Type B pancreatic cell (in vitro differentiated cells): ENCODE results near the gene CNTNAP2. TPM values are rescaled to one million over a fixed set of nuclear protein-coding genes. Genes with fewer than 3 reads are reported as not detected.

Experiments used
- DNase-seq: peaks from one replicate; pipeline ENCODE4 v3.0.0; 2021; ENCODE audit warnings: mixed read lengths; ENCODE audit not compliant: unreplicated experiment; ENCODE audit errors: extremely low spot score
- H3K27ac Mint-ChIP-seq: 2 replicates; pipeline ENCODE4 v1.8.0; 2021; ENCODE audit warnings: mild to moderate bottlenecking, mixed read lengths
- H3K27me3 Mint-ChIP-seq: 2 replicates; pipeline ENCODE4 v1.8.0; 2021; ENCODE audit warnings: mixed read lengths
- H3K36me3 Mint-ChIP-seq: 2 replicates; pipeline ENCODE4 v1.8.0; 2021; ENCODE audit warnings: mixed read lengths
- H3K4me1 Mint-ChIP-seq: one replicate; pipeline ENCODE4 v1.8.0; 2021; ENCODE audit warnings: mixed read lengths; ENCODE audit not compliant: unreplicated experiment
- H3K4me3 Mint-ChIP-seq: 2 replicates; pipeline ENCODE4 v1.8.0; 2021; ENCODE audit warnings: mild to moderate bottlenecking, mixed read lengths
- H3K9me3 Mint-ChIP-seq: 2 replicates; pipeline ENCODE4 v1.8.0; 2021; ENCODE audit warnings: mixed read lengths
- total RNA-seq: library from RNA; stranded (reverse); gene quantifications from 2 replicates; pipeline ENCODE4 v1.2.1, GENCODE V29; 2021; ENCODE audit warnings: low replicate concordance
- TF ChIP-seq, protein P1 (sequence below): fragments of 200-600 bp; sonication (generic); conservative IDR thresholded peaks from 2 replicates; pipeline ENCODE4 v1.5.0; 2021; ENCODE audit warnings: antibody characterized with exemption, mild to moderate bottlenecking

The CNTNAP2 gene
- total RNA-seq, 1 donor from 2014 or later, result 26.8 TPM

DNA sequence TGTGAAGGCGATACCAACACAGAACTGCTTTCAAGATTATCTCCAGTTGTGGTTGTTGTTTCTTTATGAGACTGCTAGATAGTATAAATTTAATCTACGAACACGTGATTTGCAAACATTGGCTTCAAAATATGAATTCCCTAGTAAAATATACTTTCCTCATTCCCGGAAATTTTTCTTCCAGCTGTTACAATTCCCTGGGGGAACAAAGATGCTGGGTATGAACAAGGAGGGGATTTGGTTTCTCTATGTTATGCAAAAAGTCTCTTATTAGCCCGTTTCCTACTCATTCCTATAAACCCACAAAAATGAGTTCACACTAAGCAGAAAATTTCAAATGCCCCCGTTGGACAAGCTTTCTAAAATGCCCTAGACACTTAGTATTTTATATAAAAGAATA lies 928.3 kb downstream of the CNTNAP2 start:
- no peak for DNase-seq
- H3K4me3 Mint-ChIP-seq, result no peak overlapping the region
- TF ChIP-seq, protein P1, sequence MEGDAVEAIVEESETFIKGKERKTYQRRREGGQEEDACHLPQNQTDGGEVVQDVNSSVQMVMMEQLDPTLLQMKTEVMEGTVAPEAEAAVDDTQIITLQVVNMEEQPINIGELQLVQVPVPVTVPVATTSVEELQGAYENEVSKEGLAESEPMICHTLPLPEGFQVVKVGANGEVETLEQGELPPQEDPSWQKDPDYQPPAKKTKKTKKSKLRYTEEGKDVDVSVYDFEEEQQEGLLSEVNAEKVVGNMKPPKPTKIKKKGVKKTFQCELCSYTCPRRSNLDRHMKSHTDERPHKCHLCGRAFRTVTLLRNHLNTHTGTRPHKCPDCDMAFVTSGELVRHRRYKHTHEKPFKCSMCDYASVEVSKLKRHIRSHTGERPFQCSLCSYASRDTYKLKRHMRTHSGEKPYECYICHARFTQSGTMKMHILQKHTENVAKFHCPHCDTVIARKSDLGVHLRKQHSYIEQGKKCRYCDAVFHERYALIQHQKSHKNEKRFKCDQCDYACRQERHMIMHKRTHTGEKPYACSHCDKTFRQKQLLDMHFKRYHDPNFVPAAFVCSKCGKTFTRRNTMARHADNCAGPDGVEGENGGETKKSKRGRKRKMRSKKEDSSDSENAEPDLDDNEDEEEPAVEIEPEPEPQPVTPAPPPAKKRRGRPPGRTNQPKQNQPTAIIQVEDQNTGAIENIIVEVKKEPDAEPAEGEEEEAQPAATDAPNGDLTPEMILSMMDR, result no peak
- H3K27ac Mint-ChIP-seq, result no peak overlapping the region
- no peaks in the 10 kb centered on the region for H3K27me3 Mint-ChIP-seq
- no peaks in the 10 kb centered on the region for H3K9me3 Mint-ChIP-seq
- H3K36me3 Mint-ChIP-seq, result no peaks in the 10 kb centered on the region
- no peaks in the 10 kb centered on the region for H3K4me1 Mint-ChIP-seq

DNA sequence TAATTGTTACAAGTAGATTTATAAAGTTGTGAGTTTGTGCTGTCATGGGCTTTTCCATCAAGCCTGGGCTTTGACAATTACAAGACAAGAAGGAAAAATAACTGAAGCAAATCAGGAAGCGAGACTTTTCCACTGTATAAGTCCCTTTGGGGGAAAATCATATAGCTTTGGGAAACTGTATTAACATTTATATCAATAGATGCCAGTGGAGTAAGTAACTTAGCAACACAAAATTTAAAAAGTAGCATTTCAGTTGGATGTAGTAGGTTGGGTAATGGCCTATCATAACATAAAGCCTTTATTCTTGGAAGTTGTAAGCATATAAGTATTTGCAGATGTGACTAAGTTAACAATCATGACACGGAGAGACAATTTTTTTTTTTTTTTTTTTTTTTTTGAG lies 931.1 kb downstream of the CNTNAP2 start:
- no peaks in the 10 kb centered on the region for H3K9me3 Mint-ChIP-seq
- no peaks in the 10 kb centered on the region for H3K36me3 Mint-ChIP-seq
- no peaks in the 10 kb centered on the region for H3K4me1 Mint-ChIP-seq
- H3K27me3 Mint-ChIP-seq, result no peaks in the 10 kb centered on the region
- no peak for DNase-seq
- TF ChIP-seq, protein P1, result no peak
- H3K4me3 Mint-ChIP-seq, result no peak overlapping the region
- H3K27ac Mint-ChIP-seq, result no peak overlapping the region

DNA sequence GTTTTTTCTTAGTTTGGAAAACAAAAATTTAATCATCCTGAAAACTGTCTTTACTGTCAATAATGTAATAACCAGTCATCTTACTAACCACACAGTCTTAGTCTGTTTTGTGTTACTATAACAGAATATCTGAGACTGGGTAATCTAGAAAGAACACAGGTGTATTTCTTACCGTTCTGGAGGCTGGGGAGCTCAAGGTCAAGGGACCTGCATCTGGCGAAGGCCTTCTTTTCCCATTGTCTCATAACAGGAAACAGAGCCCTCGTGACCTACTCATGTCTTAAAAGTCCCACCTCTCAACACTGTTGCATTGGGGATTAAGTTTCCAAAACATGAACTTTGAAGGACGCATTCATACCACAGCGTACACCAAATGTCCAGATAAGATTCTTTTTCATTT lies 932.3 kb downstream of the CNTNAP2 start:
- Mint-ChIP-seq H3K4me1 (no peaks in the 10 kb centered on the region), H3K9me3 (no peaks in the 10 kb centered on the region), H3K36me3 (no peaks in the 10 kb centered on the region), H3K4me3 (no peak overlapping the region), H3K27ac (no peak overlapping the region), H3K27me3 (no peaks in the 10 kb centered on the region)
- TF ChIP-seq, protein P1, result no peak
- no peak for DNase-seq

DNA sequence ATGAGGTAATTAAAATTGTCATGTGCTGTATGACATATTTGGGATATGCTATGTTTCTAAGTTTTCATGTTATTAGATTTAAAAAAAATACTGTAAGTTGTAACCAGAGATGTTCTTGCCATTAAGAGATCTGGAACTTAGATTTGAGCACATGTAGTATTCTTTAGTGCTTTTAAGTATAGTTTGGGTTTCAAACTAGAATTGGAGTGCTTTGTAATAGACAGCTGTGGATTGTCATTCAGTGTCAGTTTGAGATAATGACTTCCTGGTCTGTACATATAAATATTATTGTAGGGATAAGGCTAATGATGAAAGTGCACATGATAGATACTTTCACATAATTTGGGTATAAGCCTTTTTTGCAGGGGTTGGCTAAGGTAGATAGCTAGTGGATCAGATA lies 936.2 kb downstream of the CNTNAP2 start:
- H3K9me3 Mint-ChIP-seq, result no peaks in the 10 kb centered on the region

DNA sequence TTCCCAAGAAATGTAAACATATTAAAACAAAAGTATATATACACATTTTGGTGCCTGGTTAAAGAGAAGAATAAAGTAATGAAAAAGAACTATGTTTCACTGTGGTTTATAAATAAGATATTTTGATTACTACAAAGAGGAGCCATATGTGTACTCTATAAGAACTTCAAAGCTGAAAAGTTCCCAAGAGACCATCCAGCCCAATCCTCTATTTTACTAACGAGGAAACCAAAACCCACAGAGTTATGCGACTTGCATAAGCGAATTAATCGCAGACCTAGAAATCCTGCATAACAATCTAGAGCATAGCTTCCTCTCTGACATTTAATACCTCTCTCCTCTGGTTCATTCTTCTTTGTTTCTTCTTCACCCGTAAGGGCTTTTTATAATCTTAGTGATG lies 937.1 kb downstream of the CNTNAP2 start:
- DNase-seq, result no peak
- H3K9me3 Mint-ChIP-seq, result no peaks in the 10 kb centered on the region
- H3K4me3 Mint-ChIP-seq, result no peak overlapping the region
- H3K27me3 Mint-ChIP-seq, result no peaks in the 10 kb centered on the region
- H3K27ac Mint-ChIP-seq, result no peak overlapping the region
- H3K4me1 Mint-ChIP-seq, result no peaks in the 10 kb centered on the region
- no peaks in the 10 kb centered on the region for H3K36me3 Mint-ChIP-seq
- TF ChIP-seq, protein P1, result no peak

More for the DNA sequence above, 936.2 kb downstream of the CNTNAP2 start:
- Mint-ChIP-seq H3K27ac (no peak overlapping the region), H3K27me3 (no peaks in the 10 kb centered on the region), H3K36me3 (no peaks in the 10 kb centered on the region), H3K4me3 (no peak overlapping the region), H3K4me1 (no peaks in the 10 kb centered on the region)
- no peak for DNase-seq
- TF ChIP-seq, protein P1, result no peak

DNA sequence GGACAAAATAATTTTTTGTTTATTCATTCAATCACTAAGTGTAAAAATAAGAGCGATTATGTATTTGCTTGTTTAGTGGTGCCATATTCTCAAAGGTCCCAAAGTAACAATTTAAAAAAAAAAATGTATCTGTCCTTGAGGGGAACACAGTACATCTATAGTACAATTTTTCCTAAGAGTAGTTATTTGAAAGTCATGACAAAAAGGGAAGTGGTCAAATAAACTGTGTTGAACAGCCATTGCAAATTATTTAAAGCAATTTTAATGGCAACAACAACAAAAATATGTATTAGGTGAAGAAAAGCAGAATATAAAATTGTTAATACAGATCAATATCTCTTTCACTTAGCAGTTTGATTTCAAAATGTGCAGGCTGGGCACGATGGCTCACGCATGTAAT lies 943.5 kb downstream of the CNTNAP2 start:
- no peak for DNase-seq

More for the DNA sequence above, 943.5 kb downstream of the CNTNAP2 start:
- Mint-ChIP-seq H3K4me1 (no peaks in the 10 kb centered on the region), H3K27me3 (no peaks in the 10 kb centered on the region), H3K27ac (no peak overlapping the region), H3K36me3 (no peaks in the 10 kb centered on the region), H3K9me3 (no peaks in the 10 kb centered on the region), H3K4me3 (no peak overlapping the region)
- TF ChIP-seq, protein P1, result no peak
